Vagina (tissue), 2 donors: Measurements from ENCODE around the gene SWAP70. TPM values are rescaled to one million over a fixed set of nuclear protein-coding genes. Genes with fewer than 3 reads are reported as not detected.

ENCODE experiments used
- DNase-seq, 2 donors: peaks; one replicate each; pipeline ENCODE4 v3.0.0-alpha.2; 2017; ENCODE audit errors: extremely low spot score in 2 of 2
- H3K27ac ChIP-seq: fragments of 200-600 bp; sonication (generic); one replicate; pipeline ENCODE4 v1.5.1; 2019
- H3K27me3 ChIP-seq: fragments of 200-600 bp; sonication (generic); one replicate; pipeline ENCODE4 v1.5.1; 2019
- H3K36me3 ChIP-seq, 2 donors: fragments of 200-600 bp; sonication (generic); one replicate each; pipeline ENCODE4 v1.5.1; 2017 to 2019
- H3K4me1 ChIP-seq: fragments of 200-600 bp; sonication (generic); one replicate; pipeline ENCODE4 v1.5.1; 2019
- H3K4me3 ChIP-seq, 2 donors: fragments of 200-600 bp; sonication (generic); 1 replicate in 1 of 2; 2 replicates in 1 of 2; pipeline ENCODE4 v1.5.1; 2016 to 2019
- H3K9me3 ChIP-seq: fragments of 200-600 bp; sonication (generic); one replicate; pipeline ENCODE4 v1.5.1; 2019
- POLR2A ChIP-seq, 2 donors: fragments of 450-650 bp; IDR thresholded peaks; one replicate each; pipeline ENCODE4 v1.6.1; 2017; ENCODE audit warnings: antibody characterized with exemption in 2 of 2, mild to moderate bottlenecking in 2 of 2, moderate library complexity in 2 of 2
- POLR2AphosphoS5 ChIP-seq, 2 donors: sonication (generic); formaldehyde crosslinking; IDR thresholded peaks; one replicate each; pipeline ENCODE4 v1.9.0; 2017; ENCODE audit warnings: antibody characterized with exemption in 2 of 2, mild to moderate bottlenecking in 2 of 2, low read depth in 1 of 2; ENCODE audit not compliant: insufficient read depth in 1 of 2
- intact Hi-C: fragments of 100-400 bp; cut with DNase I; formaldehyde crosslinking; loops from one replicate; pipeline ENCODE4 v1.15.1; 2023
- total RNA-seq: library from RNA; depleted of rRNA; stranded (reverse); fragments of >200 nt; gene quantifications from one replicate; pipeline ENCODE4 v1.2.3, GENCODE V29; 2016
- TF ChIP-seq, protein P1 (sequence below), 3 experiments: fragments of 450-650 bp in 2 of 3; fragments of 200-600 bp in 1 of 3; sonication (generic) in 1 of 3; IDR thresholded peaks; one replicate each; pipeline ENCODE4 v1.5.1; 2017 to 2019; ENCODE audit warnings: antibody characterized with exemption in 3 of 3, mild to moderate bottlenecking in 2 of 3, moderate library complexity in 2 of 3

Gene SWAP70
- total RNA-seq, 1 donor from 2014 or later = 32.2 TPM

DNA sequence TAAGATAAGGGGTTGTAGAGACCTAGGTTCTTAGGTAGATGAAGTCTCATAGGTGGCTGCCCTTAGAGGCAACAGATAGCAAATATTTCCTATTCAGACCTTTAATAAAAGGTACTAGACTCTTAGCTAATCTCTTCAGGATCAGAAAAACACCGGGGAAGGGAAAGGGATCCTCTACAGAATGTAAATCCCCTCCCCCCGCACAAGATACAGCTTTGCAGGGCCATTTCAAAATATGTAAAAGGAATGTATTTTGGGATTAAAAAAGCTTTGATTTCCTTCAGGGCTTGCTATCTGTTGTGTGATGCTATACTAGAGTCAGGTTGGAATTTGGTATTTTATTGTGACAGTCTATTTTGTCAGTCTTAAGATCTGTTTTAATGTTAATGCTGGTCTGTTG is 113.2 kb downstream of the SWAP70 start:
- no peaks in the 10 kb centered on the region for H3K9me3 ChIP-seq
- DNase-seq = no peak
- no peak overlapping the region for H3K27ac ChIP-seq
- peaks cover 0 to 28% of the 10 kb centered on the region in 2 donors for H3K36me3 ChIP-seq
- H3K4me3 ChIP-seq = no peak overlapping the region
- TF ChIP-seq, protein P1, sequence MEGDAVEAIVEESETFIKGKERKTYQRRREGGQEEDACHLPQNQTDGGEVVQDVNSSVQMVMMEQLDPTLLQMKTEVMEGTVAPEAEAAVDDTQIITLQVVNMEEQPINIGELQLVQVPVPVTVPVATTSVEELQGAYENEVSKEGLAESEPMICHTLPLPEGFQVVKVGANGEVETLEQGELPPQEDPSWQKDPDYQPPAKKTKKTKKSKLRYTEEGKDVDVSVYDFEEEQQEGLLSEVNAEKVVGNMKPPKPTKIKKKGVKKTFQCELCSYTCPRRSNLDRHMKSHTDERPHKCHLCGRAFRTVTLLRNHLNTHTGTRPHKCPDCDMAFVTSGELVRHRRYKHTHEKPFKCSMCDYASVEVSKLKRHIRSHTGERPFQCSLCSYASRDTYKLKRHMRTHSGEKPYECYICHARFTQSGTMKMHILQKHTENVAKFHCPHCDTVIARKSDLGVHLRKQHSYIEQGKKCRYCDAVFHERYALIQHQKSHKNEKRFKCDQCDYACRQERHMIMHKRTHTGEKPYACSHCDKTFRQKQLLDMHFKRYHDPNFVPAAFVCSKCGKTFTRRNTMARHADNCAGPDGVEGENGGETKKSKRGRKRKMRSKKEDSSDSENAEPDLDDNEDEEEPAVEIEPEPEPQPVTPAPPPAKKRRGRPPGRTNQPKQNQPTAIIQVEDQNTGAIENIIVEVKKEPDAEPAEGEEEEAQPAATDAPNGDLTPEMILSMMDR (IDR thresholded peaks at IDR 0.05) = no peak
- no peak for TF ChIP-seq POLR2AphosphoS5 (IDR thresholded peaks at IDR 0.05; ENCODE audit: insufficient read depth in 1 of 2, low read depth in 1 of 2)
- no peak for TF ChIP-seq POLR2A (IDR thresholded peaks at IDR 0.05)
- H3K4me1 ChIP-seq = peaks cover 17% of the 10 kb centered on the region
- H3K27me3 ChIP-seq = no peaks in the 10 kb centered on the region
- intact Hi-C loops = no loop called here

DNA sequence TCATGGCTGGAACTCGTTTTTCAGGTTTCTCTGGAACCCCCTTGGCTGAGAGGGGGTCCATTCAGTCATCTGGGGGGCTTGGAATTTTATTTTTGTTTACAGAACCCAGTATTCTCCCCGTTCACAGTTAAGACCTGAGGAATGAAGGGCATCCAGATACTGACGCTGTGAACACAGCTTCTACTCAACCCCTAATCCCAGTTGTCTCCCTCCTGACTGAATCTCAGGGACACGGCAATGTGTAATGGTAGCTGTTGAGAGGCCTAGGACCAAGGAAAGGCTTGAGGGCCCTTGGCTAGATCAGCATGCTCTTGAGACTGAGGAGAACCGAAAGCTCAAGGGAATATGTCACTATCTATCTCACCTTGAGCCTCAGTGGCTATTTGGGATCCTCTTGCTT is 113.6 kb downstream of the SWAP70 start:
- no peak for TF ChIP-seq POLR2AphosphoS5 (IDR thresholded peaks at IDR 0.05; ENCODE audit: insufficient read depth in 1 of 2, low read depth in 1 of 2)
- TF ChIP-seq POLR2A (IDR thresholded peaks at IDR 0.05) = no peak
- TF ChIP-seq, protein P1 (IDR thresholded peaks at IDR 0.05) = no peak
- H3K4me3 ChIP-seq = no peak overlapping the region
- H3K9me3 ChIP-seq = no peaks in the 10 kb centered on the region
- H3K36me3 ChIP-seq = peaks cover 0 to 28% of the 10 kb centered on the region in 2 donors
- no peak overlapping the region for H3K27ac ChIP-seq
- intact Hi-C loops = no loop called here
- peaks cover 17% of the 10 kb centered on the region for H3K4me1 ChIP-seq
- DNase-seq = peak in 1 of 2 donors; percentile 44
- H3K27me3 ChIP-seq = no peaks in the 10 kb centered on the region

DNA sequence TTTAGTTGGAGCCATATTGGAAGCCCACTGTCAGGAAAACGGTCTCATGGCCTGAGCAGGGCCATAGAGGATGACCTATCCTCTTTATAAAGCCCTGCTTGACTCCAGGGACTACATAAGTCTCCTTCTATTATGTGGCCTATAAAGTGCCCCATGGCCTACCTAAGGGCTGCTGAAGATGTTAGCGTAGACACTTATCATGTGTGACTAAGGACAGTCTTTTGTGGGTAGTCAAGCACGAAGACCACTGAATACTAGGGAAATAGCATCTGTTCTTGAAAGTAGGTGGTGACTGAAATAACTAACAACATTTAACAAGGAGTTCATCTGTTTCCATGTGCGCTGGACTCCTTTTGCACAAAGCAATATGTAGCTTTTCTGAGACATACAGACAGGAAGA is 117.1 kb downstream of the SWAP70 start:
- Histone ChIP-seq H3K9me3 (no peaks in the 10 kb centered on the region), H3K4me3 (no peak overlapping the region), H3K36me3 (peaks cover 0 to 50% of the 10 kb centered on the region in 2 donors), H3K27me3 (no peaks in the 10 kb centered on the region), H3K27ac (no peak overlapping the region), H3K4me1 (peaks cover under 1% of the 10 kb centered on the region)
- TF ChIP-seq POLR2AphosphoS5 (IDR thresholded peaks at IDR 0.05; ENCODE audit: insufficient read depth in 1 of 2, low read depth in 1 of 2) (no peak), POLR2A (IDR thresholded peaks at IDR 0.05) (no peak)
- TF ChIP-seq, protein P1 (IDR thresholded peaks at IDR 0.05) = no peak
- intact Hi-C loops = no loop called here
- no peak for DNase-seq

DNA sequence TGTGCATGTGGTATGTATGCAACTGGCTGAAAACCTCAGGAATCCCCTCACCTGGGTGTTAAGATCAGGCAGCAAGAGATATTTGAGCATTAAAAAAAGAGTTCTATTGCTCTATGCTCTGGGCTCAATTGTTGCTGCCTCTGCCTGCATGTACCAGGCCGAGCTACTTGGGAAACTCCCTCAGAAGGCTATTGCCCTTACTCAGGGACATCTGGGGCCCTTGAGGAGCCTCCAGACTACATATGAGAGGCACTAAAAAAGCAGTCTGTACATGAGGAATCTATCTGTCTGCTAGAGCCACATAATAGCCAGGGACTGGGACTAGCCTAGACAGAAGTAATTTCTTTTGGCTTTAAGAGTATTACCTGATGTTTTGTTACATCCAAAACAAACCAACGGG is 120.1 kb downstream of the SWAP70 start:
- no peak overlapping the region for H3K4me3 ChIP-seq
- no peak for DNase-seq
- H3K4me1 ChIP-seq = peaks cover 13% of the 10 kb centered on the region
- peaks cover 0 to 73% of the 10 kb centered on the region in 2 donors for H3K36me3 ChIP-seq
- no peaks in the 10 kb centered on the region for H3K9me3 ChIP-seq
- intact Hi-C loops = no loop called here
- no peaks in the 10 kb centered on the region for H3K27me3 ChIP-seq
- H3K27ac ChIP-seq = no peak overlapping the region
- TF ChIP-seq POLR2AphosphoS5 (IDR thresholded peaks at IDR 0.05; ENCODE audit: insufficient read depth in 1 of 2, low read depth in 1 of 2) = no peak
- TF ChIP-seq, protein P1 (IDR thresholded peaks at IDR 0.05) = no peak

DNA sequence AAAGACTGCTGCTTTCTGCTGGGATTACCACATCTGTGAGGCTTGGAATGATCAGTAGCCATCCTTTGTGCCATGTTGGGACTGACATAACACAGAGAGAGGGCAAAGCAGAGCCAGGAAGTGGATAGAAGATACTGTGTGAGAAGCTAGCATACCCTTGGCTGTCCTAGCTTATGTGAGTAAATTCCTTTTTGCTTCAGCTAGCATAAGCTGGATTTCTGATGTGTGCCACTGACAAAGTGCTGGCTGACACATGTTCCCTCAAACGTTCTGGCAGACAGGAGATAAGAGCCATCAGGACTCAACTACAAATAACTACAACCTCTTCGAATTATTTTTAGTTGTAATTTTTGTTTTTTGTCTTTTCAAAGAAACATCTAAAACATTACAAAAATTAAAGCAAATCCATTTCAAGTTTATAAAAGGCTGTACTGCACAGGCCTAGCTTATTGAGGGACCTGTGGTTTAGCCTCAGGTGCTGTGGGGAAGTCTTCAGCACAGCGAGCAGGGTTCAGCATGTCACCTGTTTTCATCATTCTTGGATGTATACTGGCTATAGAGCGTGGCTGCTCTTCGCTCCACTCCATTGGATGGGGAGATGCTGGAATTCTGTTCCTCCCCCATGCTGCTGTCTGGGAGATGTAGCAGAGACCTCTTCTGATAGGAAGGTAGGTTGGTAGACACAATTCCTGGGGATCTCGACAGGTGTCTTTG is 120.9 kb downstream of the SWAP70 start:
- Histone ChIP-seq H3K27ac (no peak overlapping the region), H3K9me3 (no peaks in the 10 kb centered on the region), H3K4me1 (peaks cover 13% of the 10 kb centered on the region), H3K27me3 (no peaks in the 10 kb centered on the region), H3K36me3 (peaks cover 0 to 71% of the 10 kb centered on the region in 2 donors), H3K4me3 (no peak overlapping the region)
- TF ChIP-seq POLR2AphosphoS5 (IDR thresholded peaks at IDR 0.05; ENCODE audit: insufficient read depth in 1 of 2, low read depth in 1 of 2) (no peak), POLR2A (IDR thresholded peaks at IDR 0.05) (no peak)
- TF ChIP-seq, protein P1 (IDR thresholded peaks at IDR 0.05) = no peak
- intact Hi-C loops = no loop called here
- no peak for DNase-seq
